Activated effector memory CD4-positive, alpha-beta T cell treated with Interleukin-2 at 50 U/mL for 16 hours (primary cell): Measurements from ENCODE around the gene CHRNA4.
A peak's percentile ranks its signal among the peaks of the same experiment; 100 is the strongest.
"Not testable (repeated sequence)": the region's sequence is repeated elsewhere in the genome, so short reads cannot be mapped to it uniquely, and the experiment has no call there.

Source experiments
- DNase-seq: peaks from one replicate; pipeline ENCODE4 v3.0.0-alpha.2; 2020

Gene CHRNA4

GRCh38 chr20:63397155-63397843 is 36.1 kb upstream of the CHRNA4 start:
- no peak for DNase-seq

GRCh38 chr20:63396300-63396699 is 35.2 kb upstream of the CHRNA4 start:
- DNase-seq, result no peak

GRCh38 chr20:63395723-63396122 is 34.6 kb upstream of the CHRNA4 start:
- DNase-seq, result no peak

- no peak for DNase-seq
Observed at GRCh38 chr20:63394920-63395455, 33.8 kb upstream of the CHRNA4 start.

GRCh38 chr20:63394069-63394919 is 33.1 kb upstream of the CHRNA4 start:
- DNase-seq, result no peak

GRCh38 chr20:63393566-63393965 is 32.4 kb upstream of the CHRNA4 start:
- DNase-seq, result no peak

- DNase-seq, result no peak
Observed at GRCh38 chr20:63392465-63393365, 31.6 kb upstream of the CHRNA4 start.

GRCh38 chr20:63387917-63388316 is 26.8 kb upstream of the CHRNA4 start:
- no peak for DNase-seq

- DNase-seq, result no peak
Observed at GRCh38 chr20:63387393-63387792, 26.2 kb upstream of the CHRNA4 start.

- no peak for DNase-seq
Observed at GRCh38 chr20:63386491-63386890, 25.3 kb upstream of the CHRNA4 start.

GRCh38 chr20:63385819-63386218 is 24.7 kb upstream of the CHRNA4 start:
- DNase-seq, result no peak

- DNase-seq, result no peak
Observed at GRCh38 chr20:63384336-63384735, 23.2 kb upstream of the CHRNA4 start.

- no peak for DNase-seq
Observed at GRCh38 chr20:63383556-63383955, 22.4 kb upstream of the CHRNA4 start.

- DNase-seq, result no peak
Observed at GRCh38 chr20:63382551-63383300, 21.6 kb upstream of the CHRNA4 start.

GRCh38 chr20:63381781-63382431 is 20.8 kb upstream of the CHRNA4 start:
- peak; percentile 3 for DNase-seq

GRCh38 chr20:63380346-63380870 is 19.3 kb upstream of the CHRNA4 start:
- no peak for DNase-seq

GRCh38 chr20:63379872-63380271 is 18.7 kb upstream of the CHRNA4 start:
- DNase-seq, result not testable (repeated sequence)

GRCh38 chr20:63379296-63379695 is 18.1 kb upstream of the CHRNA4 start:
- no peak for DNase-seq

- DNase-seq, result no peak
Observed at GRCh38 chr20:63378626-63379025, 17.5 kb upstream of the CHRNA4 start.

- DNase-seq, result no peak
Observed at GRCh38 chr20:63377951-63378381, 16.8 kb upstream of the CHRNA4 start.

- DNase-seq, result no peak
Observed at GRCh38 chr20:63377256-63377941, 16.2 kb upstream of the CHRNA4 start.
